HL-60 (cell line): ENCODE measurements around the gene EPSTI1.

Experiments used
- DNase-seq, 2 experiments: peaks; one replicate each; pipeline ENCODE4 v3.0.0-alpha.2; 2010 to 2020; ENCODE audit warnings: low read depth in 1 of 2, low spot score in 1 of 2
- H3K27ac ChIP-seq: fragments of 250-450 bp; sonication (Bioruptor Pico); replicated peaks from 2 replicates; pipeline ENCODE4 v1.5.1; 2020; ENCODE audit warnings: mild to moderate bottlenecking, moderate library complexity
- H3K27me3 ChIP-seq: fragments of 250-450 bp; sonication (Bioruptor Pico); 2 replicates; pipeline ENCODE4 v1.5.1; 2021; ENCODE audit warnings: mild to moderate bottlenecking, moderate library complexity; ENCODE audit not compliant: insufficient read depth, poor library complexity, severe bottlenecking
- H3K4me3 ChIP-seq: replicated peaks from 2 replicates; pipeline ENCODE4 v1.5.1; 2011; ENCODE audit warnings: mild to moderate bottlenecking, control low read depth, low read length; ENCODE audit not compliant: insufficient read depth
- CTCF ChIP-seq: IDR thresholded peaks from one replicate; pipeline ENCODE4 v1.5.1; 2011; ENCODE audit warnings: low read length, control low read depth, inconsistent platforms; ENCODE audit not compliant: insufficient read depth
- GABPA ChIP-seq: IDR thresholded peaks from 2 replicates; pipeline ENCODE4 v1.6.1; 2012; ENCODE audit warnings: low read depth
- POLR2AphosphoS5 ChIP-seq: IDR thresholded peaks from 2 replicates; pipeline ENCODE4 v1.6.1; 2012; ENCODE audit warnings: low read depth
- SPI1 ChIP-seq: IDR thresholded peaks from 2 replicates; pipeline ENCODE4 v1.6.1; 2012; ENCODE audit warnings: low read depth, mild to moderate bottlenecking, borderline replicate concordance
- TF ChIP-seq, protein P1 (sequence below): IDR thresholded peaks from 2 replicates; pipeline ENCODE4 v1.6.1; 2012; ENCODE audit warnings: low read depth; ENCODE audit not compliant: insufficient replicate concordance

Gene EPSTI1

DNA sequence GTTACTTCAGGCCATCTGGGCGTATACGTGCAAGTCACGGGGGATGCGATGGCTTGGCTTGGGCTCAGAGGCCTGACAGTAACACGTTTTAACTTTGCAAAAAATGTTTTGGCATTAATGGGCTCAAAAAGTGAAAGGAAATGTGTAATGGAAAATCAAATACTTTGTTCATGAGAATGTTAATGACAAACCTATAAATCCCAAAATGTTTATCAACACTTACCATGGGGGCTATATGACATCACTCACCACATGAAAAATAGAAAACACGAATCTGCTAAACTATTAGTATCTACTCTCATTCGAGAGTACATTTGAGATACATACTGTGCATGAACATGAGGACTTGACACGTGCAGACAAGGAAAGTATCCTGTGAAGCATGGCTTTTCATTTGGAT, 119.0 kb downstream of the EPSTI1 start:
- DNase-seq: no peak
- Histone ChIP-seq H3K27ac (no peak overlapping the region), H3K4me3 (no peak overlapping the region), H3K27me3 (no peaks in the 10 kb centered on the region)
- TF ChIP-seq POLR2AphosphoS5: no peak
- TF ChIP-seq, protein P1, sequence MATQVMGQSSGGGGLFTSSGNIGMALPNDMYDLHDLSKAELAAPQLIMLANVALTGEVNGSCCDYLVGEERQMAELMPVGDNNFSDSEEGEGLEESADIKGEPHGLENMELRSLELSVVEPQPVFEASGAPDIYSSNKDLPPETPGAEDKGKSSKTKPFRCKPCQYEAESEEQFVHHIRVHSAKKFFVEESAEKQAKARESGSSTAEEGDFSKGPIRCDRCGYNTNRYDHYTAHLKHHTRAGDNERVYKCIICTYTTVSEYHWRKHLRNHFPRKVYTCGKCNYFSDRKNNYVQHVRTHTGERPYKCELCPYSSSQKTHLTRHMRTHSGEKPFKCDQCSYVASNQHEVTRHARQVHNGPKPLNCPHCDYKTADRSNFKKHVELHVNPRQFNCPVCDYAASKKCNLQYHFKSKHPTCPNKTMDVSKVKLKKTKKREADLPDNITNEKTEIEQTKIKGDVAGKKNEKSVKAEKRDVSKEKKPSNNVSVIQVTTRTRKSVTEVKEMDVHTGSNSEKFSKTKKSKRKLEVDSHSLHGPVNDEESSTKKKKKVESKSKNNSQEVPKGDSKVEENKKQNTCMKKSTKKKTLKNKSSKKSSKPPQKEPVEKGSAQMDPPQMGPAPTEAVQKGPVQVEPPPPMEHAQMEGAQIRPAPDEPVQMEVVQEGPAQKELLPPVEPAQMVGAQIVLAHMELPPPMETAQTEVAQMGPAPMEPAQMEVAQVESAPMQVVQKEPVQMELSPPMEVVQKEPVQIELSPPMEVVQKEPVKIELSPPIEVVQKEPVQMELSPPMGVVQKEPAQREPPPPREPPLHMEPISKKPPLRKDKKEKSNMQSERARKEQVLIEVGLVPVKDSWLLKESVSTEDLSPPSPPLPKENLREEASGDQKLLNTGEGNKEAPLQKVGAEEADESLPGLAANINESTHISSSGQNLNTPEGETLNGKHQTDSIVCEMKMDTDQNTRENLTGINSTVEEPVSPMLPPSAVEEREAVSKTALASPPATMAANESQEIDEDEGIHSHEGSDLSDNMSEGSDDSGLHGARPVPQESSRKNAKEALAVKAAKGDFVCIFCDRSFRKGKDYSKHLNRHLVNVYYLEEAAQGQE: no peak
- TF ChIP-seq CTCF: no peak
- TF ChIP-seq SPI1: no peak
- TF ChIP-seq GABPA: no peak

- DNase-seq: no peak
- TF ChIP-seq GABPA (no peak), CTCF (no peak), SPI1 (no peak), POLR2AphosphoS5 (no peak)
- TF ChIP-seq, protein P1: no peak
- no peak overlapping the region for H3K27ac ChIP-seq
- no peak overlapping the region for H3K4me3 ChIP-seq
- H3K27me3 ChIP-seq: no peaks in the 10 kb centered on the region
These were observed 124.8 kb downstream of the EPSTI1 start for GRCh38 chr13:42867232-42867631.

- no peak for TF ChIP-seq CTCF
- TF ChIP-seq, protein P1: no peak
- H3K4me3 ChIP-seq: no peak overlapping the region
- DNase-seq: no peak
- no peaks in the 10 kb centered on the region for H3K27me3 ChIP-seq
- no peak overlapping the region for H3K27ac ChIP-seq
These were observed 126.3 kb downstream of the EPSTI1 start for GRCh38 chr13:42865768-42866102.
